22Rv1 (cell line): Measurements from ENCODE around the gene POLD2.
"Not testable (repeated sequence)": the region's sequence is repeated elsewhere in the genome, so short reads cannot be mapped to it uniquely, and the experiment has no call there.

Experiments
- H3K27ac ChIP-seq: fragments of 450-650 bp; 2 replicates; pipeline ENCODE4 v1.5.1; 2017
- ZFX ChIP-seq: fragments of 450-650 bp; IDR thresholded peaks from 2 replicates; pipeline ENCODE4 v1.6.1; 2017; ENCODE audit warnings: antibody characterized with exemption, borderline replicate concordance
- TF ChIP-seq, protein P1 (sequence below): fragments of 450-650 bp; IDR thresholded peaks from 2 replicates; pipeline ENCODE4 v1.5.1; 2017; ENCODE audit warnings: mild to moderate bottlenecking

POLD2 gene

DNA sequence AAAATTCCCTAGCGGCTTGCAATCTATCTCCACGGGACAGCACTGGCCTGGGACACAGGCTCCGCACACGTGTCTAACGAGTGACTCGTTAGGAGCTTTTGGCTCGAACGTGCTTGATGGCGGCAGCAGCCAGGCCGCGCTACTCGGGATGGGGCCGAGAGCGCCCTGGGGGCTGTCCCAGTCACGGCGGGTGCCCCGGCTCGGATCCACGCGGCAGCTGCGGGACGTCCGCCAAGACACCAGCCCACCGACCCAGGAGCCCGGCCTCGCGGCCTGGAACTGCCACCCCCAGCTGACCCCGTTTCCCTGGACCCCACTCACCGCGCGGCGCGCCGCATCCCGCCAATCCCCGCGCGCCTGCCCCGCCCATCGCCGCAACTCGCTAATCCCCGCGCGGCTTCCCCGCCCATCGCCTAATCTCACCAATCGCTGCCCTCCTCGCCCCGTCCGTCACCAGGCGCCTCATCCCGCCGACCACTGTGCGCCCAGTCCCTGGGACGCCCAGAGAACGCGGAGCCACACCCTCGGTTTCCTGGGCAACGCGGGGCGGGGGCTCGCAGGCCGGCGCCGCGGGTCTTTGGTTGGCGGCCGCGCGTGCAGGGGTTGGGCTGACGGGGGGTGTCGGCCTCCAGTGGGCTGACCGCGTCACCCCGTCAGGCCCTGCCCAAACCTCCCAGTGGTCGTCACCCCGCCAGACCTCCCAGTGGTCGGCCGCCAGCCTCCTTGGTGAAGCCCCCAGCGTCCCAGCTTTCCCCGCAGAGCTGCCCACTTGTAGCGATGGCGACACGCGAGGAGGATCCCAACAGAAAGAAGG is at the start of gene POLD2:
Gene POLD2 (minus strand): TSS at position 359 of the 814 bp plus-strand sequence. CDS start 1,495 bp downstream, outside the sequence.
- peak within 1 kb of the TSS; percentile 76 for H3K27ac ChIP-seq
- TF ChIP-seq, protein P1, sequence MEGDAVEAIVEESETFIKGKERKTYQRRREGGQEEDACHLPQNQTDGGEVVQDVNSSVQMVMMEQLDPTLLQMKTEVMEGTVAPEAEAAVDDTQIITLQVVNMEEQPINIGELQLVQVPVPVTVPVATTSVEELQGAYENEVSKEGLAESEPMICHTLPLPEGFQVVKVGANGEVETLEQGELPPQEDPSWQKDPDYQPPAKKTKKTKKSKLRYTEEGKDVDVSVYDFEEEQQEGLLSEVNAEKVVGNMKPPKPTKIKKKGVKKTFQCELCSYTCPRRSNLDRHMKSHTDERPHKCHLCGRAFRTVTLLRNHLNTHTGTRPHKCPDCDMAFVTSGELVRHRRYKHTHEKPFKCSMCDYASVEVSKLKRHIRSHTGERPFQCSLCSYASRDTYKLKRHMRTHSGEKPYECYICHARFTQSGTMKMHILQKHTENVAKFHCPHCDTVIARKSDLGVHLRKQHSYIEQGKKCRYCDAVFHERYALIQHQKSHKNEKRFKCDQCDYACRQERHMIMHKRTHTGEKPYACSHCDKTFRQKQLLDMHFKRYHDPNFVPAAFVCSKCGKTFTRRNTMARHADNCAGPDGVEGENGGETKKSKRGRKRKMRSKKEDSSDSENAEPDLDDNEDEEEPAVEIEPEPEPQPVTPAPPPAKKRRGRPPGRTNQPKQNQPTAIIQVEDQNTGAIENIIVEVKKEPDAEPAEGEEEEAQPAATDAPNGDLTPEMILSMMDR, result no peak
- no peak for TF ChIP-seq ZFX

DNA sequence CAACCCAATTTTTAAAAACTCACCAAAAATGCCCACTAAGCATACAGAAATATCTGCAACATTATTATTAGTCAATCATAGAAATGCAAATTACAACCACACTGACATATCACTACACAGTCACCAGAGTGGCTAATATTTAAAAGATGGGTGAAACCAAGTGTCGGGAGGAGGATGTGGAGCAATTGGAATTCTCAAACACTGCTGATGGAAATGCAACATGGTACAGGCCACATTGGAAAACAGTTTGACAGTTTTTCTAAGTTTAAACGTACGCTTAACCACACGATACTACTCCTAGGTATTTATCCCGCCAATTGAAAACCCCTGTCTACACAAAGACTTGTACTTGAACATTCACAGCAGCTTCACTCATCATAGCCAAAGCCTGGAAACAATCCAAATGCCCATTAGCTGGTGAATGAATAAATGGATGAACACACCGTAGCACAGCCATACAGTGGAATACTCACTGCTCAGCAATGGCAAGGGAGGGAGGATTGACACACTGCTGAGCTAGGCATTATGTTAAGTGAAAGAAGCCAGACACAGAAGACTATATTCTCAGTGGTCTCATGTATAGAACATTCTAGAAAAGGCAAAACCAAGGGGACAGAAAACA is 49.6 kb upstream of the POLD2 start:
- H3K27ac ChIP-seq, result no peak overlapping the region
- TF ChIP-seq, protein P1, result no peak
- TF ChIP-seq ZFX, result no peak

DNA sequence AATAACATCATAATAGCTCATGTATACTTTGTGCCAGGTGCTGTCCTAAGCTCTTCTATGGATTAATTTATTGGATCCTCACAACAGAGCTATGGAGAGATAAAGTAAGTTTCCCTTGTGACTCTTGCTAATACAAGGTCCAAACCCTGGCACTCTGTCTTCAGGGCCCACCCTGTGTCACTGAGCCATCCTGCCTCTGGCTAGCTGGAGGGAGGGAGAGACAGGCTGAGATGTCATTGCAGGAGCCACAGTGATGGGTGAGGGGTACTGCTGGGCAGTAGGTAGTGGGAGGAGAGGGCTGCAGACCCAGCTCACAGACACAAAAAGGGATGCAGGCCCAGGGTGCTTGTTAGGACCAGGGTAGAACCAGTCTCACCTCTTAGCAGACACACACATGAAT is 49.0 kb upstream of the POLD2 start:
- TF ChIP-seq, protein P1, result no peak
- no peak for TF ChIP-seq ZFX
- H3K27ac ChIP-seq, result no peak overlapping the region

DNA sequence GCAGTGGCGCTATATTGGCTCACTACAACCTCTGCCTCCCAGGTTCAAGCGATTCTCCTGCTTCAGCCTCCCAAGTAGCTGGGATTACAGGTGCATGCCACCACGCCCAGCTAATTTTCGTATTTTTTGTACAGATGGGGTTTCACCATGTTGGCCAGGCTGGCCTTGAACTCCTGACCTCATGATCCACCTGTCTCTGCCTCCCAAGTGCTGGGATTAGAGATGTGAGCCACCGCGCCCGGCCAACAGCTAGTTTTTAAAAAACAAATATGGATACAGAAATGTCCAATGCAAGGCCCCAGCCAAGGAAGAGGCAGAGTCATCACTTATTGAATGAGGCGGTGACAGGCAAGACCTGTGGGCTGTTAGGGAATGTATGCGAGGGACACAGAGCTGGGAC is 48.6 kb upstream of the POLD2 start:
- H3K27ac ChIP-seq, result not testable (repeated sequence)

DNA sequence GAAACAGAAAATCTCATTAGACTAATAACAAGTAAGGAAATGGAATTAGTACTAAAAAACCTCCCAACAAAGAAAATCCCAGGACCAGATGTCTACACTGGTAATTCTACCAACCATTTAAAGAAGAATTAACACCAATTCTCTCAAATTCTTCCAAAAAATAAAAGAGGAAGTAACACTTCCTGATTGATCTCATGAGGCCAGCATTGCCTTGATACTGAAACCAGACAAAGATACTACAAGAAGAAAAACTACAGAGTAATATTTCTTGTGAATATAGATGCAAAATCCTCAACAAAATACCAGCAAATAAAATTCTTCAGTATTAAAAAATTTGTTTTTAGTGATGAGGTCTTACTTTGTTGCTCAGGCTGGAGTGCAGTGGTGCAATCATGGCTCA is 44.6 kb upstream of the POLD2 start:
- TF ChIP-seq ZFX, result no peak
- TF ChIP-seq, protein P1, result no peak
- H3K27ac ChIP-seq, result no peak overlapping the region

DNA sequence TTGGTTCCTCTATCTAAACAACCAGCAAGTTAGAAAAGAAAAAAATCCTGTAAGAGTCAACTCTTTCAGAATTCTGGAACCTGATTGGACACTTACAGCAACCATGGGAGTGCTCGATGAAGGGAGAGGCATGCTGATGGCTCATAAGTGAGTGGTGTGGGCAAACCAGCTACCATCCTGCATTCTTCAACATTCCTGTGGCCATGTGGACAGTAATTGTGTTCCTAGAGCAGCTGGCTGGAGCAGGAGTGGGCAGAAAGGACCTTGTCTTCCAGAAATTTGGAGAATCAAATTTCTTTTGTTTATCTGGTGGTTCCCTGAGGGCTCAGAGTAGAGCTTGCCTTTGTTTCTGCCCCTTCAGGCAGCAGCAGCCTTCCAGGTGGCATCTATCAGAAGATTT is 40.2 kb upstream of the POLD2 start:
- H3K27ac ChIP-seq, result no peak overlapping the region
- TF ChIP-seq, protein P1, result no peak
- no peak for TF ChIP-seq ZFX

DNA sequence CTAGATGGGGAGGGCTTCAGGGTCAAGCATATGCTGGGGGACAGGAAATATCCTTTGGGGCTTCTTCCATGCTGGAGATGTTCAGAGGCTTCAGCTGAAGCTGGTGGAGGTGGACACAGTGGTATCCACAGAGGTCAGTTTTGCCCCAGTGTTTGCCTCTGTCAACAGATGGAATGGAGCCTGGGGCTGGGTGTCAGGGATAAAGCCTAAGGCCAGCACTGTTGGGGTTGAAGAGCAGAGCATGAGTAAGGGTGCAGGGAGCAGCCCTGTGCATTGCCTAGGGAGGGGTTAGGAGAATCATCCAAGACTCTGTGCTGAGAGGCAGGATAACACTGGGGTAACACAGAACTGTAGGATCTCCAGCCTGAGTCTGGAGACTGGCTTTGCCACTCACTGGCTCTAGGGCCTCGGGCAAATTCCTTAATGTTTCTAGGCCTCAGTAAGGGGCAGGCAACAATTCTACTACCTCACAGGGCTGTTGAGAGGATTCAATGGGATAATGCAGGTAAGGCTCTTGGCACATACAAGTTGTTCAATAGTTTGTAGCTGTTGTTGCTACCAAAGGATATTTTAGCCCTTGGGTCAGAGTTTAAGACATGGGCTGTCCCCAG is 39.5 kb upstream of the POLD2 start:
- TF ChIP-seq, protein P1, result no peak
- no peak for TF ChIP-seq ZFX
- no peak overlapping the region for H3K27ac ChIP-seq
